Lower lobe of right lung (tissue), 2 donors: ENCODE data around the gene IKBKE. TPM values are rescaled to one million over a fixed set of nuclear protein-coding genes. Genes with fewer than 3 reads are reported as not detected.
A peak's percentile ranks its signal among the peaks of the same experiment; 100 is the strongest.

ENCODE experiments used
- ATAC-seq, 2 donors: fragments of 200-7000 bp; cut with Tn5 transposase; one replicate each; pipeline ENCODE4 v1.9.1; 2020 to 2022; ENCODE audit warnings: mild to moderate bottlenecking in 2 of 2, moderate library complexity in 2 of 2
- DNase-seq: peaks from one replicate; pipeline ENCODE4 v3.0.0-alpha.2; 2020
- H3K27ac ChIP-seq: fragments of 200-600 bp; one replicate; pipeline ENCODE4 v1.8.0; 2022
- H3K27me3 ChIP-seq: fragments of 200-600 bp; one replicate; pipeline ENCODE4 v1.8.0; 2022; ENCODE audit warnings: low read depth
- H3K36me3 ChIP-seq: fragments of 200-600 bp; one replicate; pipeline ENCODE4 v1.8.0; 2022; ENCODE audit warnings: mild to moderate bottlenecking
- H3K4me1 ChIP-seq: fragments of 200-600 bp; one replicate; pipeline ENCODE4 v1.8.0; 2022
- H3K4me3 ChIP-seq: fragments of 200-600 bp; one replicate; pipeline ENCODE4 v1.8.0; 2022; ENCODE audit warnings: mild to moderate bottlenecking
- H3K9me3 ChIP-seq: fragments of 200-600 bp; one replicate; pipeline ENCODE4 v1.8.0; 2022
- CTCF ChIP-seq: fragments of 200-600 bp; IDR thresholded peaks from one replicate; pipeline ENCODE4 v1.8.0; 2022; ENCODE audit warnings: antibody characterized with exemption, mild to moderate bottlenecking
- intact Hi-C: fragments of 100-400 bp; cut with DNase I; formaldehyde crosslinking; loops from one replicate; pipeline ENCODE4 v1.11.0; 2022
- total RNA-seq: library from RNA; stranded (reverse); fragmentation: NEBNext Ultra II Directional; extraction: Animal tissue kit (Norgen Biotek cat#: 25700); gene quantifications from one replicate; pipeline ENCODE4 v1.2.1, GENCODE V29; 2021
- donor health status: DM: no; HTN: yes; CAD: no; lungs with severe emphysema.

IKBKE gene
- total RNA-seq, 1 donor from 2014 or later = 12.5 TPM

- H3K9me3 ChIP-seq = no peaks in the 10 kb centered on the region
- TF ChIP-seq CTCF = no peak
- H3K27ac ChIP-seq = no peak overlapping the region
- H3K36me3 ChIP-seq = no peaks in the 10 kb centered on the region
- DNase-seq (no peak), ATAC-seq (no peak)
- H3K4me1 ChIP-seq = peaks cover 81% of the 10 kb centered on the region
- H3K27me3 ChIP-seq = peaks cover 4% of the 10 kb centered on the region
- H3K4me3 ChIP-seq = peak overlapping the region; percentile 77
- intact Hi-C loops = no loop called here
Observed at GRCh38 chr1:206508956-206509355, 38.7 kb downstream of the IKBKE start.

DNA sequence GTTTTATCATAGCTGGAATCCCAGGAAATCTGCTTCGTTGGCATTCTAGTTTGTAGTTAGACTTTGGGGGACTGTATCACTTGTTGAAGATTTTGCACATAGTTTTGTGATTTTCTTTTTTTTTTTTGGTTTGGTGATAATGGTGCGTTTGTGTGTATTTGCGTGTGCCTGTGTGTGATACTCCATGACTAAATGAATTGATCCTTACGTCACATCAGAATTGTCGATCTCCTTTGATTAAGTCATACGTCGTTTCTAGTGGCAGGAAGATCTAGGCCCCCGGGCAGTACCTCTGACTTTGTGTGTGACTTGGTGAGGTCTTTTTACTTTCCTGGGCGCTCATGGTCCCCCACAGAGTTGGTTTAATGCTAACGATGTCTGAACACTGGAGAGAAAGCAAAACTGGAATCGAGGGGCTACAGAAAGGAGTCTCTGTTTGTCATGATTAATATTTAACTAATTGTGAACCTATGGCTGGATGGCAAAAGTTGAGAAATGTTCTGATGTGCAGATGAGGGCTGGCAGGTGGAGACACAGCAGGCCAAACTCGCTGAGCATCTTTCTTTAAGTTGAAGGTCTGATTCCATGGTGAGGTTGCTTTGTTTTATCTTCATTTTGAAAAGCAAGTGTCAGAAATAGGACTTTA is 39.5 kb downstream of the IKBKE start:
- Histone ChIP-seq H3K36me3 (no peaks in the 10 kb centered on the region), H3K4me3 (peak overlapping the region; percentile 77), H3K4me1 (peaks cover 81% of the 10 kb centered on the region), H3K9me3 (no peaks in the 10 kb centered on the region), H3K27me3 (peaks cover 4% of the 10 kb centered on the region), H3K27ac (peak overlapping the region; percentile 4)
- intact Hi-C loops = no loop called here
- DNase-seq (no peak), ATAC-seq (no peak)
- TF ChIP-seq CTCF = no peak

- Histone ChIP-seq H3K4me1 (peaks cover 84% of the 10 kb centered on the region), H3K27me3 (peaks cover 4% of the 10 kb centered on the region), H3K27ac (no peak overlapping the region), H3K9me3 (no peaks in the 10 kb centered on the region), H3K36me3 (no peaks in the 10 kb centered on the region), H3K4me3 (no peak overlapping the region)
- DNase-seq (no peak), ATAC-seq (no peak)
- TF ChIP-seq CTCF = no peak
- intact Hi-C loops = no loop called here
Observed at GRCh38 chr1:206510371-206510770, 40.1 kb downstream of the IKBKE start.

DNA sequence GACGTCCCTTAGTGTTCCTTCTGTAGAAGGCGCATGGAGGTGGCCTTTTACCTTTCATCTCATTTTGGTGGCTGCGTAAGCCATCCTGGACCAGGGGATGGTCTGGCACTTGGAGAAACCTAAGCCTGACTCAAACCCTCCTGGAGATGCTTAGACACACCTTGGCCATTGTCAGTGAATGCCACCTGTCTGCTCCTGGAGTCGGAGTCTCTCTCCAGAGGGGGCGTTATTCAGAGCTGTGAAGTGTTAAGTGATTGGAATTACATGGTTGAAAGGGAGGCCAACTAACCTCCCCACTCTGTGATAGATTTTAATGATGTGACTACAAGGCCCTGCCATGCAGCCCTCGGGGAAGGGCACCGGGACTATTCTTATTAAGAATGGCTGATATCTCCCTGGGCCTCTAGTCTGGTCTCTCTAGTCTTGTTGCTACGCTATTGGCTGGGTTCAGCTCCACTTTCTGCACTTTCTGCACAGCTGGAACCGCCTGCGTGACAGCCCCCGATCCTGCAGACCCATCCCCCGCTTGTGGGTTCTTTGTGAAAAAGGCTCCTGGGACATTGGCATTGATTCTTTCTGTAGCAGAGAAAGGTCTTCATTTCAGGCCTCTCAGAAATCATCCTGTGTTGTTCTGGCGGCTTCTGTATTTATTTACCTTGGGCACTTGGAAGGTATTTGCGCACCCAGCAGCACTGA is 41.2 kb downstream of the IKBKE start:
- Histone ChIP-seq H3K27me3 (peaks cover 4% of the 10 kb centered on the region), H3K27ac (peak overlapping the region; percentile 80), H3K36me3 (no peaks in the 10 kb centered on the region), H3K4me3 (no peak overlapping the region), H3K9me3 (no peaks in the 10 kb centered on the region), H3K4me1 (peaks cover 82% of the 10 kb centered on the region)
- TF ChIP-seq CTCF = no peak
- ATAC-seq (no peak), DNase-seq (no peak)
- intact Hi-C loops = no loop called here

DNA sequence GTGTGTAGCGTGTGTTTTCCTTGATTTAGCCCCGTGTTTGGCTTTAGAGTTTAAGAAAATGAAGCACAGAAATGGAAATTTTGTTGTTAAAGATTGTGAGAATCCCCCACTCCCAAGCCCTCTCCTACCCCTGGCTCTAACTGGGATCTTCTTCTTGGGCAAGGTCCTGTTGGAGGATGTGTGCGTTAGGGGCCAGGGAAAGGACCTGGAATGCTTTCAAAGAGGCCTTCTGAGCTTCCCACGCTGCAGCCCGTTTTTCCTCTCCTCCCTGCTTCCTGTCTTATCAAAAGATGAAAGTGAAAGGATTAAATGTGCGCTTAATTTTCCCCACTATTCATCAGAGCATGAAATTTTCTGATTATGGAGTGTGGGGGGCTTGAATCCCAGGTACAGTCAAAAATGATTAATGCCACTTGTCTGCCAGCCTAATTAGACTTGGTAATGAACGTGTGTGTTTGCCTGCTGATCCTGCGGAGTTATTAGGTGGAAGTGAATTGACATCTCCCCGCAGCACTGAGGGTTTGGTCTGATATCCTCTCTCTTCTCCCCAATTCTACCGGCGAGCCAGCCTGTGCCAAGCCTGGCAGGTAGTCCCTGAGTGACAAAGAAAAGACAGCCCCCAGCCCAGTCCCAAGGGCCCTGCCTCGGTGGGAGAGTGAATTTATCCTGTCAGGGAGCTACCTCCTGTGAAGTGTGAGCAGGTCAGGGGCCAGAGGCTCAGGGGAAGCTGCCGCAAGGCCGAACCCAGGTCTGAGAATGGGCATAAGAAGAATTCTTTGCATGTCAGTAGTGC is 42.0 kb downstream of the IKBKE start:
- DNase-seq (no peak), ATAC-seq (no peak)
- no peak for TF ChIP-seq CTCF
- H3K9me3 ChIP-seq = no peaks in the 10 kb centered on the region
- peaks cover 4% of the 10 kb centered on the region for H3K27me3 ChIP-seq
- intact Hi-C loops = no loop called here
- peaks cover 78% of the 10 kb centered on the region for H3K4me1 ChIP-seq
- H3K27ac ChIP-seq = peak overlapping the region; percentile 80
- H3K36me3 ChIP-seq = no peaks in the 10 kb centered on the region
- H3K4me3 ChIP-seq = no peak overlapping the region
